Stomach (tissue), 9 donors: Measurements from ENCODE around the gene AZIN2. TPM values are rescaled to one million over a fixed set of nuclear protein-coding genes. Genes with fewer than 3 reads are reported as not detected.

Experiments used
- DNase-seq, 2 donors: peaks; one replicate each; pipeline versions ENCODE4 v3.0.0 to v3.0.0-alpha.2; 2013 to 2019
- H3K27ac ChIP-seq, 5 donors: fragments of 200-600 bp in 4 of 5; sonication (generic) in 4 of 5; one replicate each; pipeline ENCODE4 v1.5.1; 2013 to 2019; ENCODE audit warnings: mild to moderate bottlenecking in 1 of 5, moderate library complexity in 1 of 5
- H3K27me3 ChIP-seq, 3 donors: fragments of 200-600 bp; sonication (generic); one replicate each; pipeline ENCODE4 v1.5.1; 2017 to 2019; ENCODE audit warnings: mixed run types in 1 of 3
- H3K36me3 ChIP-seq, 4 donors: fragments of 200-600 bp; sonication (generic); 1 replicate in 3 of 4; 2 replicates in 1 of 4; pipeline ENCODE4 v1.5.1; 2016 to 2019
- H3K4me1 ChIP-seq, 4 donors: fragments of 200-600 bp; sonication (generic); one replicate each; pipeline ENCODE4 v1.5.1; 2016 to 2019
- H3K4me3 ChIP-seq, 4 donors: fragments of 200-600 bp; sonication (generic) in 3 of 4; one replicate each; pipeline ENCODE4 v1.5.1; 2016 to 2019; ENCODE audit warnings: mild to moderate bottlenecking in 1 of 4
- H3K9me3 ChIP-seq, 4 donors: fragments of 200-600 bp; sonication (generic); one replicate each; pipeline ENCODE4 v1.5.1; 2016 to 2019
- EP300 ChIP-seq: sonication (generic); formaldehyde crosslinking; IDR thresholded peaks from one replicate; pipeline ENCODE4 v1.6.1; 2017; ENCODE audit warnings: antibody characterized with exemption
- POLR2A ChIP-seq, 4 donors: fragments of 450-650 bp; IDR thresholded peaks; one replicate each; pipeline ENCODE4 v1.6.1; 2016; ENCODE audit warnings: antibody characterized with exemption in 4 of 4, control low read depth in 2 of 4, mild to moderate bottlenecking in 1 of 4, moderate library complexity in 1 of 4
- POLR2AphosphoS5 ChIP-seq, 3 donors: sonication (generic); formaldehyde crosslinking; IDR thresholded peaks; one replicate each; pipeline ENCODE4 v1.6.1; 2016; ENCODE audit warnings: antibody characterized with exemption in 3 of 3
- WGBS, 5 donors: extraction: QIAGEN DNeasy Blood & Tissue Kit in 3 of 5; methylation state at CpG; one replicate each; pipeline versions ENCODE4 v1.1.5 to v1.1.7; 2013 to 2018; 5-methylcytosine and 5-hydroxymethylcytosine counted together
- intact Hi-C: fragments of 100-400 bp; cut with DNase I; formaldehyde crosslinking; loops from one replicate; pipeline ENCODE4 v1.15.1; 2023; ENCODE audit warnings: low total_unique reads
- polyA plus RNA-seq, 3 donors: library from polyadenylated mRNA; stranded (reverse); fragments of 200-250 nt; gene quantifications; one replicate each; pipeline ENCODE4 v1.2.3, GENCODE V29; 2013
- total RNA-seq, 5 donors: library from RNA; depleted of rRNA; stranded (reverse); fragments of >200 nt; gene quantifications; one replicate each; pipeline versions ENCODE4 v1.1.0 to v1.2.3, GENCODE V29; 2014 to 2016
- TF ChIP-seq, protein P1 (sequence below), 7 experiments: fragments of 450-650 bp in 4 of 7; fragments of 200-600 bp in 3 of 7; sonication (generic) in 3 of 7; IDR thresholded peaks; one replicate each; pipeline ENCODE4 v1.5.1; 2016 to 2019; ENCODE audit warnings: antibody characterized with exemption in 7 of 7, control low read depth in 2 of 7, mild to moderate bottlenecking in 1 of 7
- donor health status: healthy with polysubstance abuse.
- donor health status: Bipolar disorder and iron deficiency.
- donor health status: healthy.

The AZIN2 gene
- total and polyA plus RNA-seq, 8 donors: 0.61 to 39.7 (median 2.0) TPM; not detected in 1

DNA sequence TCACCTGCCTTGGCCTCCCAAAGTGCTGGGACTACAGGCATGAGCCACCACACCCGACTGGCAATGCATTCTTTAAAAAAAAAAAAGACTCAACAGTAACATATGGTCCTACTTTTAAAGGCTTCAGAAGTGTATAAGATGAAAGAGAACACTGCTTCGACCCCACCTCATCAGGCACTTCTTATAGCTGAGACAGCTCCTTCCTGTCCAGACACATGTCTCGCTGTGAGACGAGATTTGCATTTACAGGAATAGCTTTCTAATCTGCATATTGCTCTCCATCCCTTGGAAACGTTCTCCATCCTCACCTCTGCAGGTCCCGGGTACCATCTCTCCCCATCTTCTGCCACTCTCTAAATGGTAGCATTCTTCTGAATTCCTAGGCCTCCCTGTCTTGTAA, 6.7 kb downstream of the AZIN2 start:
- H3K36me3 ChIP-seq: peaks cover 0 to 7% (median 0%) of the 10 kb centered on the region in 4 donors
- 75 to 83% (median 78%) methylated on average over 6 of the region's 6 CpGs for WGBS, 5 donors
- no peak overlapping the region for H3K4me3 ChIP-seq
- H3K4me1 ChIP-seq: peaks cover 0 to 2% (median 0%) of the 10 kb centered on the region in 4 donors
- intact Hi-C loops: no loop called here
- no peak overlapping the region for H3K27ac ChIP-seq
- TF ChIP-seq POLR2AphosphoS5 (IDR thresholded peaks at IDR 0.05) (no peak), EP300 (no peak), POLR2A (IDR thresholded peaks at IDR 0.05) (no peak)
- TF ChIP-seq, protein P1, sequence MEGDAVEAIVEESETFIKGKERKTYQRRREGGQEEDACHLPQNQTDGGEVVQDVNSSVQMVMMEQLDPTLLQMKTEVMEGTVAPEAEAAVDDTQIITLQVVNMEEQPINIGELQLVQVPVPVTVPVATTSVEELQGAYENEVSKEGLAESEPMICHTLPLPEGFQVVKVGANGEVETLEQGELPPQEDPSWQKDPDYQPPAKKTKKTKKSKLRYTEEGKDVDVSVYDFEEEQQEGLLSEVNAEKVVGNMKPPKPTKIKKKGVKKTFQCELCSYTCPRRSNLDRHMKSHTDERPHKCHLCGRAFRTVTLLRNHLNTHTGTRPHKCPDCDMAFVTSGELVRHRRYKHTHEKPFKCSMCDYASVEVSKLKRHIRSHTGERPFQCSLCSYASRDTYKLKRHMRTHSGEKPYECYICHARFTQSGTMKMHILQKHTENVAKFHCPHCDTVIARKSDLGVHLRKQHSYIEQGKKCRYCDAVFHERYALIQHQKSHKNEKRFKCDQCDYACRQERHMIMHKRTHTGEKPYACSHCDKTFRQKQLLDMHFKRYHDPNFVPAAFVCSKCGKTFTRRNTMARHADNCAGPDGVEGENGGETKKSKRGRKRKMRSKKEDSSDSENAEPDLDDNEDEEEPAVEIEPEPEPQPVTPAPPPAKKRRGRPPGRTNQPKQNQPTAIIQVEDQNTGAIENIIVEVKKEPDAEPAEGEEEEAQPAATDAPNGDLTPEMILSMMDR (IDR thresholded peaks at IDR 0.05): no peak
- H3K9me3 ChIP-seq: no peaks in the 10 kb centered on the region
- DNase-seq: no peak
- H3K27me3 ChIP-seq: no peaks in the 10 kb centered on the region

DNA sequence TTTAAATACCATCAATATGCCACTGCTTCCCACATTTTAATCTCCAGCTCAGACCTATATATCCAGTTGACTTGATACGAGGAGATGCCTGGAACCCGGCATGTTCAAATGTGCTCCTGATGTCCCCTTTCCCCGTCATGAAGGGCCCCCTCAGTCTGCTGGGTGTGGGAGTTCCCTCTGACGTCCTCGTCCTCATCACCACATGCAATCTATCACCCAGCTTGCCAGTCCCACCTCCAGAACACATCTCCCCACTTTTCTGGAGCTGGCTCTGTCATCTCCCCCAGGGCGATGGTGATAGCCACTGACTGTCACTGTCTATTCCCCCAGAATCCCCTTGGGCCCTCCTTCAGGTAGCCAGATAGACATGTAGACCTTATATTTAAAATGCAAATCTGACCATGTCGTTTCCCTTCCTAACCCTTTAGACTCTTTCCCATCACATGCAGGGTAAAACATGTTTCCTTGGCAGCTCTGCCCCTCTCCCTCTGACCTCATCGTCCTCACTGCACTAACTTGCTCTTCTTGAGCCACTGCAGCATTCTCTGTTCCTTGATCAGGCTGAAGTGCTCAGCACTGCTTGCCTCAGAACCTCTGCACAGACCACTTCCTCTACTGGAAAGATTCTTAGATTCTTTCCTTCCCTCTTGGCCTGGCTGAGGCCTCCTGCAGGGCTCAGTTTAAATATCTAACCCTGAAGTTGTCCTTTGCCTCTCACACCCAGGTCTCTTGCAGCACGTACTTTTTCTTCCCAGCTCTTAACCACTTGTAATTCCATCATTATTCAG, 7.4 kb downstream of the AZIN2 start:
- intact Hi-C loops: no loop called here
- TF ChIP-seq EP300 (no peak), POLR2A (IDR thresholded peaks at IDR 0.05) (no peak), POLR2AphosphoS5 (IDR thresholded peaks at IDR 0.05) (no peak)
- TF ChIP-seq, protein P1 (IDR thresholded peaks at IDR 0.05): no peak
- WGBS, 5 donors: 65 to 78% (median 70%) methylated on average over 9 of the region's 9 CpGs
- Histone ChIP-seq H3K4me3 (no peak overlapping the region), H3K9me3 (no peaks in the 10 kb centered on the region), H3K27ac (no peak overlapping the region), H3K4me1 (no peaks in the 10 kb centered on the region), H3K36me3 (peaks cover 0 to 7% (median 0%) of the 10 kb centered on the region in 4 donors), H3K27me3 (no peaks in the 10 kb centered on the region)
- DNase-seq: no peak

DNA sequence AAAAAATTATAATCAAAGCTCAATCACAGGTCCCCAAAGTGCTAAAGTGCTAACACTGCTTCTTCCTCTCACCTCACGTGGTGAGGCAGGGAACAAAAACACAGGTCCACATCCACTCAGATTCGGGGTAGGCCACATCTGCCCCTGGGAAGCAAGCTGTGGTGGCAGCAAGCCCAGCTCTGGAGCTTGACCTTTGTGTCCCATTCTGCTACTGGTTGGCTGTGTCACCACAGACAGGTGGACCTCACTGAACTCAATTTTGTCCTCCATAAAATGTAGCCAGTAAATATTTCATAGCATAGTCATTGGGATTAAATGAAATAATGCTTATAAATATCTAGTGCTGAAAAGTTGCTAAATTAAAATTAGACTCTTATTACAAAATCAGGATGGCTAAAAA, 8.5 kb downstream of the AZIN2 start:
- H3K4me3 ChIP-seq: no peak overlapping the region
- no peaks in the 10 kb centered on the region for H3K4me1 ChIP-seq
- DNase-seq: no peak
- TF ChIP-seq POLR2AphosphoS5 (IDR thresholded peaks at IDR 0.05): no peak
- TF ChIP-seq, protein P1 (IDR thresholded peaks at IDR 0.05): no peak
- no peak for TF ChIP-seq POLR2A (IDR thresholded peaks at IDR 0.05)
- no peak for TF ChIP-seq EP300
- intact Hi-C loops: no loop called here
- H3K27me3 ChIP-seq: no peaks in the 10 kb centered on the region
- no peaks in the 10 kb centered on the region for H3K9me3 ChIP-seq
- peaks cover 0 to 7% (median 0%) of the 10 kb centered on the region in 4 donors for H3K36me3 ChIP-seq
- WGBS, 5 donors: 62 to 82% (median 76%) methylated on average over 2 of the region's 2 CpGs
- no peak overlapping the region for H3K27ac ChIP-seq

DNA sequence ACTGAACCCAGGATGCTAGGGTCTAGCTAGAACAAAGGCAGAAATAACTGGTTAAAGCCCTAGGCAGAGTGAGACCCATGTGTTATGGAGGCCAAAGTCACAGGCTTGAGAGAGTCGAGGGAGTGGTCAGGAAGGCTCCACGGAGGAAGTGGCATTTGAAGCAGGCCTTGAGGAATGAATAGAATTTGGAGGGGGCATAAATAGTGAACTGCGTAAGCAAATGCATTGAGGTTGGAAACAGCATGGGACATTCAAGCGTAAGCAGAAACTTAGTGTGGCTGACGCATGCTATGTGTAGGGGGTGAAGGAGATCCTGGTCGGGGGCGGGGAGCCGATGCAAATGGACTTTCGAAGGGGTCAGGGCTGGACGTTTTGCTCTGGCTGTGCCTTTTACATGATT, 11.5 kb downstream of the AZIN2 start:
- no peaks in the 10 kb centered on the region for H3K27me3 ChIP-seq
- no peak overlapping the region for H3K4me3 ChIP-seq
- TF ChIP-seq EP300 (no peak), POLR2A (IDR thresholded peaks at IDR 0.05) (no peak), POLR2AphosphoS5 (IDR thresholded peaks at IDR 0.05) (no peak)
- TF ChIP-seq, protein P1 (IDR thresholded peaks at IDR 0.05): no peak
- DNase-seq: no peak
- H3K27ac ChIP-seq: no peak overlapping the region
- H3K9me3 ChIP-seq: no peaks in the 10 kb centered on the region
- intact Hi-C loops: no loop called here
- peaks cover 0 to 16% (median 9%) of the 10 kb centered on the region in 4 donors for H3K4me1 ChIP-seq
- 85 to 92% (median 88%) methylated on average over 10 of the region's 10 CpGs for WGBS, 5 donors
- peaks cover 0 to 11% (median 2%) of the 10 kb centered on the region in 4 donors for H3K36me3 ChIP-seq
